Measurements from ENCODE around the gene GZMB.

DNA sequence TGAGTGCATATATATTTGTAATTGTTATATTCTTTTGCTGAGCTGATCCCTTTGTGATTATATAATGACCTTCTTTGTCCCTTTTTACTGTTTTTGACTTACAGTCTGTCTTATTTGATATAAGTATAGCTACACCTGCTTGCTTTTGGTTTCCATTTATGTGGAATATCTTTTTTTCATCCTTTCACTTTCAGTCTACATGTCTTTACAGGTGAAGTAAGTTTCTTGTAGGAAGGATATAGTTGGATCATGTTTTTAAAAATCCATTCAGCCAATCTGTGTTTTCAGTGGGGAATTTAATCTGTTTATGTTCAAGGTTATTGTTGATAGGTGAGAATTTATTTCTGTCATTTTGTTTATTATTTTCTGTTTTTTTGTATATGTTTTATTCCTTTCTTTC lies 36.6 kb downstream of the GZMB start:
- TF ChIP-seq, protein P1, sequence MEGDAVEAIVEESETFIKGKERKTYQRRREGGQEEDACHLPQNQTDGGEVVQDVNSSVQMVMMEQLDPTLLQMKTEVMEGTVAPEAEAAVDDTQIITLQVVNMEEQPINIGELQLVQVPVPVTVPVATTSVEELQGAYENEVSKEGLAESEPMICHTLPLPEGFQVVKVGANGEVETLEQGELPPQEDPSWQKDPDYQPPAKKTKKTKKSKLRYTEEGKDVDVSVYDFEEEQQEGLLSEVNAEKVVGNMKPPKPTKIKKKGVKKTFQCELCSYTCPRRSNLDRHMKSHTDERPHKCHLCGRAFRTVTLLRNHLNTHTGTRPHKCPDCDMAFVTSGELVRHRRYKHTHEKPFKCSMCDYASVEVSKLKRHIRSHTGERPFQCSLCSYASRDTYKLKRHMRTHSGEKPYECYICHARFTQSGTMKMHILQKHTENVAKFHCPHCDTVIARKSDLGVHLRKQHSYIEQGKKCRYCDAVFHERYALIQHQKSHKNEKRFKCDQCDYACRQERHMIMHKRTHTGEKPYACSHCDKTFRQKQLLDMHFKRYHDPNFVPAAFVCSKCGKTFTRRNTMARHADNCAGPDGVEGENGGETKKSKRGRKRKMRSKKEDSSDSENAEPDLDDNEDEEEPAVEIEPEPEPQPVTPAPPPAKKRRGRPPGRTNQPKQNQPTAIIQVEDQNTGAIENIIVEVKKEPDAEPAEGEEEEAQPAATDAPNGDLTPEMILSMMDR (IDR thresholded peaks at IDR 0.05), result no peak
- TF ChIP-seq POLR2A (IDR thresholded peaks at IDR 0.05), result no peak

All from thyroid gland (tissue), 4 donors.